HG02885 (cell line): ENCODE results near the gene G2E3.
"Not testable (repeated sequence)": the region's sequence is repeated elsewhere in the genome, so short reads cannot be mapped to it uniquely, and the experiment has no call there.

Source experiments
- ATAC-seq: cut with Tn5 transposase; IDR thresholded peaks from one replicate; pipeline ENCODE4 v1.9.1; 2021; ENCODE audit warnings: mild to moderate bottlenecking; ENCODE audit not compliant: unreplicated experiment, poor library complexity

G2E3 gene

GRCh38 chr14:30559638-30560091 is 707 bp downstream of the G2E3 start:
- ATAC-seq, result peak; percentile 24

GRCh38 chr14:30560581-30560980 is 1.6 kb downstream of the G2E3 start:
- ATAC-seq, result no peak

GRCh38 chr14:30564235-30564867 is 5.4 kb downstream of the G2E3 start:
- ATAC-seq, result no peak

- ATAC-seq, result no peak
Observed at GRCh38 chr14:30564868-30565248, 5.9 kb downstream of the G2E3 start.

GRCh38 chr14:30569216-30569902 is 10.4 kb downstream of the G2E3 start:
- ATAC-seq, result no peak

- no peak for ATAC-seq
Observed at GRCh38 chr14:30569903-30570226, 10.9 kb downstream of the G2E3 start.

GRCh38 chr14:30572237-30572636 is 13.3 kb downstream of the G2E3 start:
- ATAC-seq, result no peak

GRCh38 chr14:30572771-30573170 is 13.8 kb downstream of the G2E3 start:
- no peak for ATAC-seq

- ATAC-seq, result no peak
Observed at GRCh38 chr14:30573226-30573814, 14.4 kb downstream of the G2E3 start.

- ATAC-seq, result no peak
Observed at GRCh38 chr14:30573966-30574365, 15.0 kb downstream of the G2E3 start.

- ATAC-seq, result not testable (repeated sequence)
Observed at GRCh38 chr14:30574777-30575176, 15.8 kb downstream of the G2E3 start.

GRCh38 chr14:30576333-30576732 is 17.4 kb downstream of the G2E3 start:
- not testable (repeated sequence) for ATAC-seq

GRCh38 chr14:30580616-30581282 is 21.8 kb downstream of the G2E3 start:
- no peak for ATAC-seq

- no peak for ATAC-seq
Observed at GRCh38 chr14:30581283-30581625, 22.3 kb downstream of the G2E3 start.

- ATAC-seq, result no peak
Observed at GRCh38 chr14:30582376-30582775, 23.4 kb downstream of the G2E3 start.

GRCh38 chr14:30584058-30584630 is 25.2 kb downstream of the G2E3 start:
- no peak for ATAC-seq

- no peak for ATAC-seq
Observed at GRCh38 chr14:30585204-30585603, 26.2 kb downstream of the G2E3 start.

GRCh38 chr14:30587141-30587540 is 28.2 kb downstream of the G2E3 start:
- no peak for ATAC-seq

- ATAC-seq, result no peak
Observed at GRCh38 chr14:30588873-30589272, 29.9 kb downstream of the G2E3 start.

- no peak for ATAC-seq
Observed at GRCh38 chr14:30596935-30597334, 38.0 kb downstream of the G2E3 start.

GRCh38 chr14:30597504-30597903 is 38.5 kb downstream of the G2E3 start:
- ATAC-seq, result no peak
